GM21423 (cell line): Measurements from ENCODE around the gene VSX2.
"Not testable (repeated sequence)": the region's sequence is repeated elsewhere in the genome, so short reads cannot be mapped to it uniquely, and the experiment has no call there.

Source experiments
- ATAC-seq: cut with Tn5 transposase; IDR thresholded peaks from one replicate; pipeline ENCODE4 v1.9.1; 2021; ENCODE audit warnings: mild to moderate bottlenecking, moderate library complexity; ENCODE audit not compliant: unreplicated experiment

VSX2 gene

GRCh38 chr14:74257941-74258763, 18.9 kb downstream of the VSX2 start:
- ATAC-seq, result no peak

DNA sequence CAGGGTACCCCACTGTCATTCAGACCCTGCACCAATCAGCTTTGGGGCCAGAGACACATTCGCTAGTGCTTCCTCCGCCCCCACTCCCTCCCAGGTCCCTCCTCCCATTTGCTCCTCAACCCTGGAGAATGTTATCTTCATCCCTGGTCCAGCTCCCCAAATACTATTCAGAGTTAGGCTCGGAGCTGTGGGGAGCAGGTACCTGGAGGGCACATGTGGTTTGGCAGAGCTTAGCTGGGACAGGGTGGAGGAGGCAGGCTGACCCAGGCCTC, 19.5 kb downstream of the VSX2 start:
- ATAC-seq, result no peak

DNA sequence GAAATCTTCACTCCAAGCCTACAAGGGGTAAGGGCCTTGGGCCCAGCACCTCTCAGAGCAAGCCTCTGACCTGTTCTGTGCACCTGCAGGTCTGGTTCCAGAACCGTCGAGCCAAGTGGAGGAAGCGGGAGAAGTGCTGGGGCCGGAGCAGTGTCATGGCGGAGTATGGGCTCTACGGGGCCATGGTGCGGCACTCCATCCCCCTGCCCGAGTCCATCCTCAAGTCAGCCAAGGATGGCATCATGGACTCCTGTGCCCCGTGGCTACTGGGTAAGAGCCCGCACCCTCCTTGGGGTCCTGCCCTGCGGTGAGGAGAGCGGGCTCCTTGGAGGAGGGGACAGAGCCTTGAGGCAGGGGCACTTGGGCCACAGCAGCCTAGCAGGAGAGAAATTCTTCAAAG, 20.3 kb downstream of the VSX2 start:
- no peak for ATAC-seq

GRCh38 chr14:74260525-74261233, 21.4 kb downstream of the VSX2 start:
- no peak for ATAC-seq

DNA sequence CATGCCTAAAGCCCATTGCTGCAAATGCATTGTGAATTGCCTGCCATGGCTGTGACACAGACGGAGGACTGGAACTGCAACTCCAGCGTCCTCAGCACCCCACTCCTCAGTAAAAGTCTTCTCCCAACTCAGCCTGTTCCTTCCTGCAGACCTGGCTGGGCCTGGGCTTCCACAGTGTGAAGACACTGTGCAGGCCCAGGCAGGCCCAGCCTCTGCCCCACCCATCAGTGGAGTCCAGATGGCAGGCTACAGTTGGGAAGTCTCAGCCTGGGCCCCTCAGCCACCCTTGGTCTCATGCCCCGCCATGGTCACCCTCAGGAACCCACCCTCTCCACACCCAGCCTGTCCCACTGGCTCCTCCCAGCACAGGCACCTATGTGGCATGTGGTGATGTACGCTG, 22.0 kb downstream of the VSX2 start:
- no peak for ATAC-seq

DNA sequence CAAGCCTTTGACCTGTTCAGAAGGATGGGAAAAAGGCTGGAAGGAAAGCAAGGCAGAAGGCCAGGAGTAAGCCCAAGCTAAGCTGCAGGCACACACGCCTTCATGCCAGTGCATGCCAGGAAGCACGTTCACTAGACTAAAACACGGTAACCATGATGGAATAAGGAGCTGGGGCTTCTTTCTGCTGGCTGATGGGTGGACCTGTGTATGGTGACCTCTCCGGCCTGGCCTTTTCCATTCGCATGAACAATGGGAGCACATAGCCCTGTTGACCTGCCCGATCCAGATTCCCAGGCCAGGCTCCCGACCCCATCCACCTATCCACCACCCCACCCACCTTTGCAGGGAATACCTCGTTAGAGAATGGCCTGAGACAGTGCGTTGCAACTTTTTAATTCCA, 22.8 kb downstream of the VSX2 start:
- ATAC-seq, result no peak

GRCh38 chr14:74263181-74263580, 23.9 kb downstream of the VSX2 start:
- no peak for ATAC-seq

DNA sequence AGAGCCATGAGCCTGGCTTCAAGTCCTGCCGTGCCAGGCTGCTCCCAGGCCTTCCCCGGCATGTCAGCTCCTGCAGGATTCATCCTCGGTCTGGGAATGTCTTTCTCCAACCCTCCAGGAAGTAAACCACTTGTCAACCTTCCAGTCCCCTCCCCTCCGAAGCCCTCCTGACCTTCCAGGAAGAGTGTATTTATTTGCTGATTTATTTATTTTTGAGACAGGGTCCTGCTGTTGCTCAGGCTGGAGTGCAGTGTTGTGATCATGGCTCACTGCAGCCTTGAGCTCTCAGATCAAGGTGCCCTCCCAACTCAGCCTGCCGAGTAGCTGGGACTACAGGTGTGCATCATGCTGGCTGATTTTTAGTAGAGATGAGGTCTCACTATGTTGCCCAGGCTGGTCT, 24.7 kb downstream of the VSX2 start:
- no peak for ATAC-seq

- no peak for ATAC-seq
Observed at GRCh38 chr14:74265301-74265965, 26.2 kb downstream of the VSX2 start.

- no peak for ATAC-seq
Observed at GRCh38 chr14:74267588-74267987, 28.3 kb downstream of the VSX2 start.

GRCh38 chr14:74270382-74271177, 31.3 kb downstream of the VSX2 start:
- ATAC-seq, result not testable (repeated sequence)

DNA sequence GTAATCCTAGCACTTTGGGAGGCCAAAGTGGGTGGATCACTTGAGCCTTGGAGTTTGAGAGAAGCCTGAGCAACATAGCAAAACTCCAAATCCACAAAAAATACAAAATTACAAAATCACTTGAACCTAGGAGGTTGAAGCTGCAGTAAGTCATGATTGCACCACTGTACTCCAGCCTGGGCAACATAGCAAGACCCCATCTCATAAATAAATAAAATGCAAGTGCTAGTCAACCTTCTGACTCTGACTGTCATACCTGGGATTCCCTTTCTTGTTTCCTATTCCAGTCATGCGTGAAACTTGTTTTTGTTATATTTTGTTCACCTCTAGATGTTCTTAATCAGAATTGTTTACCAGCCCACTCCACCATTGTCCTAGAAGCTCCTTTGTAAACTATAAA, 32.1 kb downstream of the VSX2 start:
- no peak for ATAC-seq

GRCh38 chr14:74275241-74275841, 36.1 kb downstream of the VSX2 start:
- no peak for ATAC-seq

- ATAC-seq, result no peak
Observed at GRCh38 chr14:74278080-74278479, 38.8 kb downstream of the VSX2 start.

- ATAC-seq, result no peak
Observed at GRCh38 chr14:74281069-74281468, 41.8 kb downstream of the VSX2 start.

- ATAC-seq, result no peak
Observed at GRCh38 chr14:74286736-74287135, 47.5 kb downstream of the VSX2 start.

DNA sequence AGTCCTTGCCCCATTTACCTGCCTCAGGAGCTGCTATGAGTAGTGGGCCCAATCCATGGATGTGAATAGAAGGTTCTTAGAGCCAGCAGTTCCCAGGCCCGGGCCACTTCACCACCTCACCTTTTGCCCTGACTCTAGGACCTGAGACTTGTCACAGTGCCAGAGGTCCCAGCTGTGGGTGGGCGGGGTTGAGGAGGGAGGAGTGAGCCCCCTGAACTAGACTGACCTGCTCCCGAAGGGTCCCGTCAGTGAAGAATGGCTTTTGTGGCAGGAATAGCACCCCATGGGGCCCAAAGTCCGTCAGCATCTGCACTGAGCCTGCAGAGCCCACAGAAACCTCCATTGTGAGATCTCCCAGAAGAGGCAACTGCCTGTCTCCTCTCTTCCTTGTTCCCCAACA, 50.6 kb downstream of the VSX2 start:
- no peak for ATAC-seq

GRCh38 chr14:74290415-74290814, 51.2 kb downstream of the VSX2 start:
- no peak for ATAC-seq

- no peak for ATAC-seq
Observed at GRCh38 chr14:74292061-74292460, 52.8 kb downstream of the VSX2 start.

DNA sequence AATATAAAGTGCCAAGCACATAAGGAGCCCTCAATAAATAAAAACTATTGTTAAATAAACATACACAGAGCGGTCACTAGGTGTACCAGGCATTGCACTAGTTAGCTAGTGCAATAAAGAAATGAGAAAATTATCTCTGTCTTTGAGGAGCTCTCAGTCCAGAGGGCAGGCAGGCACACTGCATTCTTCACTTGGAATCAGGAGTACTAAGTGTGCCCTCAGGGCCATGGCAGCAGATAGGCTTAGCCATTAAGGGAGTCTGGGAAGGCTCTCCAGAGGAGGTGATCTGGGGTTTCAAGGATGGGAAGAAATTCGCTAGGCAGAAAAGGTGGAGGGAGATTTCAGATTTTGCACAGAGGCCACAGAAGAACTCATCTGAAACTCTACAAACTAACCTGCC, 54.4 kb downstream of the VSX2 start:
- ATAC-seq, result no peak

DNA sequence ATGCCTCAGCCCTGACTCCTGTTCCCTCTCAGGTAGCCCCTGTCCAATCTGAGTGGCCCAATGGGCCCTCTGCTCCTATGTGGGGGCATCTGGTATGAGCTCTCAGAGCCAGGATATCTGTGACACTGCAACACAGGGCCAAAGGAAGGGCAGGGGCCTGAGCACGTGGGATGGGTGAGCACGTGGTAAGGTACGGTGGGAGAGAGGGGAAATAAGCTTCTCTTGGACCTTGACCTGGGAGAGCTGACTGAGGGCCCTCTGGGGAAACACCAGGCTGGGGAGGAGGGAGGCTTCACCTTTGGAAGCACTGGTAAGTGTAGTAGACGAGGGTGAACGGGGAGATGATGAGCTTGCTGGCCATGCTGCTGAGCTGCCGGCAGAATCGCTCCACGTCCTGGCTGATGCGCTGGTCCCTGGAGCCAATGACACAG, 56.8 kb downstream of the VSX2 start:
- no peak for ATAC-seq
